HEK293 (cell line): Measurements from ENCODE around the gene PTTG1.

Source experiments
- CTCF ChIP-seq: fragments of 450-650 bp; formaldehyde crosslinking; IDR thresholded peaks from 2 replicates; pipeline ENCODE4 v1.5.1; 2016; ENCODE audit warnings: missing biosample characterization, missing genetic modification characterization
- IKZF3 ChIP-seq: fragments of 450-650 bp; IDR thresholded peaks from 2 replicates; pipeline ENCODE4 v1.5.0; 2018; ENCODE audit warnings: missing biosample characterization, mild to moderate bottlenecking, missing genetic modification characterization, moderate library complexity
- PRDM1 ChIP-seq: fragments of 450-650 bp; formaldehyde crosslinking; IDR thresholded peaks from 2 replicates; pipeline ENCODE4; 2016; ENCODE audit warnings: missing biosample characterization, missing genetic modification characterization
- ZBTB21 ChIP-seq: fragments of 450-650 bp; formaldehyde crosslinking; IDR thresholded peaks from 2 replicates; pipeline ENCODE4 v1.5.1; 2017; ENCODE audit warnings: missing biosample characterization, missing genetic modification characterization
- ZNF10 ChIP-seq: fragments of 450-650 bp; formaldehyde crosslinking; IDR thresholded peaks from 2 replicates; pipeline ENCODE4 v1.5.1; 2017; ENCODE audit warnings: missing biosample characterization, missing genetic modification characterization
- ZNF146 ChIP-seq: fragments of 450-650 bp; formaldehyde crosslinking; IDR thresholded peaks from 2 replicates; pipeline ENCODE4 v1.5.1; 2016; ENCODE audit warnings: missing biosample characterization, missing genetic modification characterization
- ZNF416 ChIP-seq: fragments of 450-650 bp; formaldehyde crosslinking; IDR thresholded peaks from 2 replicates; pipeline ENCODE4 v1.5.1; 2016; ENCODE audit warnings: missing biosample characterization, missing genetic modification characterization
- ZNF521 ChIP-seq: fragments of 450-650 bp; formaldehyde crosslinking; IDR thresholded peaks from 2 replicates; pipeline ENCODE4 v1.5.1; 2017; ENCODE audit warnings: missing biosample characterization, mild to moderate bottlenecking, missing genetic modification characterization
- TF ChIP-seq, protein P1 (sequence below): fragments of 450-650 bp; formaldehyde crosslinking; IDR thresholded peaks from 2 replicates; pipeline ENCODE4 v1.5.1; 2016; ENCODE audit warnings: missing biosample characterization, missing genetic modification characterization

GRCh38 chr5:160448886-160449285 is 27.2 kb downstream of the PTTG1 start:
- TF ChIP-seq, protein P1, sequence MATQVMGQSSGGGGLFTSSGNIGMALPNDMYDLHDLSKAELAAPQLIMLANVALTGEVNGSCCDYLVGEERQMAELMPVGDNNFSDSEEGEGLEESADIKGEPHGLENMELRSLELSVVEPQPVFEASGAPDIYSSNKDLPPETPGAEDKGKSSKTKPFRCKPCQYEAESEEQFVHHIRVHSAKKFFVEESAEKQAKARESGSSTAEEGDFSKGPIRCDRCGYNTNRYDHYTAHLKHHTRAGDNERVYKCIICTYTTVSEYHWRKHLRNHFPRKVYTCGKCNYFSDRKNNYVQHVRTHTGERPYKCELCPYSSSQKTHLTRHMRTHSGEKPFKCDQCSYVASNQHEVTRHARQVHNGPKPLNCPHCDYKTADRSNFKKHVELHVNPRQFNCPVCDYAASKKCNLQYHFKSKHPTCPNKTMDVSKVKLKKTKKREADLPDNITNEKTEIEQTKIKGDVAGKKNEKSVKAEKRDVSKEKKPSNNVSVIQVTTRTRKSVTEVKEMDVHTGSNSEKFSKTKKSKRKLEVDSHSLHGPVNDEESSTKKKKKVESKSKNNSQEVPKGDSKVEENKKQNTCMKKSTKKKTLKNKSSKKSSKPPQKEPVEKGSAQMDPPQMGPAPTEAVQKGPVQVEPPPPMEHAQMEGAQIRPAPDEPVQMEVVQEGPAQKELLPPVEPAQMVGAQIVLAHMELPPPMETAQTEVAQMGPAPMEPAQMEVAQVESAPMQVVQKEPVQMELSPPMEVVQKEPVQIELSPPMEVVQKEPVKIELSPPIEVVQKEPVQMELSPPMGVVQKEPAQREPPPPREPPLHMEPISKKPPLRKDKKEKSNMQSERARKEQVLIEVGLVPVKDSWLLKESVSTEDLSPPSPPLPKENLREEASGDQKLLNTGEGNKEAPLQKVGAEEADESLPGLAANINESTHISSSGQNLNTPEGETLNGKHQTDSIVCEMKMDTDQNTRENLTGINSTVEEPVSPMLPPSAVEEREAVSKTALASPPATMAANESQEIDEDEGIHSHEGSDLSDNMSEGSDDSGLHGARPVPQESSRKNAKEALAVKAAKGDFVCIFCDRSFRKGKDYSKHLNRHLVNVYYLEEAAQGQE, result no peak
- TF ChIP-seq CTCF (tag by site-specific recombination), result no peak
- no peak for TF ChIP-seq PRDM1
- TF ChIP-seq ZNF521, result no peak
- no peak for TF ChIP-seq ZNF146 (tag by site-specific recombination)
- no peak for TF ChIP-seq ZNF10
- no peak for TF ChIP-seq ZBTB21 (tag by site-specific recombination)
- no peak for TF ChIP-seq IKZF3 (tag by site-specific recombination)
- TF ChIP-seq ZNF416 (tag by site-specific recombination), result no peak
